GM10248 (cell line): ENCODE results near the gene DLG2.

Source experiments
- CTCF ChIA-PET: fragments of 300-600 bp; sonication (Branson Sonifier 250); formaldehyde crosslinking; extraction: SDS; loops from one replicate; lab custom pipeline; 2021; ENCODE audit warnings: antibody characterized with exemption; lab: Yijun Ruan, JAX
- POLR2A ChIA-PET: fragments of 350-650 bp; sonication (Branson Sonifier 250); formaldehyde crosslinking; extraction: SDS; loops from one replicate; lab custom pipeline; 2020; ENCODE audit warnings: antibody characterized with exemption; lab: Yijun Ruan, JAX
- DNase-seq: peaks from one replicate; pipeline ENCODE4 v3.0.0; 2012; ENCODE audit errors: extremely low spot score
- CTCF ChIP-seq: IDR thresholded peaks from 2 replicates; pipeline ENCODE4 v1.5.1; 2012; ENCODE audit warnings: mild to moderate bottlenecking, low read depth; ENCODE audit errors: extremely low read depth, missing control alignments, control extremely low read depth

DLG2 gene

DNA sequence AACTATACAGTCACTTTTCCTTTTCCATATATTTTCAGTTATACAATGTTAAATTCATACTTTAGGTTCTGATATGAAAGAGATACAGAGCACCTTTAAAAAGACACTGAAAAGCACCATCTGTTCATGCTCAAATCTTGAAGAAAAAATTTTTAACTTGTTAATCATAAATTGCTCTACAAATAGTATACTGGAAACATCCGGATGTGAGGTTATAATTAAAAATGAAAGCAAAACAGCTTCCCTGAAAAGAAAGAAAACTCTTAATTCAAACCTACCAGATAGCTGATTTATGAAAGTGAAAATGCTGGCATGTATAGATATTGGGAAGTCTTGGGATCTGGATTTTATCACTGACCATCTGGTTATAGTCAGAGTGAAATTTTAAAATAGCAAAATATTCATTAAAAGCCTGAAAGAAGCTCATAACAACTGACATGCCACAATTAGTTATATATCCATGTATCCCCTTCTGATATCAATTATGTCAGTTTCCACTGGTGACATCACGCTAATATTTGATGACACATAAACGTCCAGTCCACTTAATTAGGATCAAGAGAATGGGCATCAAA is 740.0 kb downstream of the DLG2 start:
- CTCF ChIA-PET: interaction anchor here (1.4 kb wide), 1 partner anchor 22 kb away, joined by 4 read pairs; no protein-coding TSS in a partner anchor
- DNase-seq: no peak
- POLR2A ChIA-PET: no interaction called here
- TF ChIP-seq CTCF: no peak

GRCh38 chr11:84886344-84886743 is 740.8 kb downstream of the DLG2 start:
- TF ChIP-seq CTCF: no peak
- DNase-seq: no peak
- CTCF ChIA-PET: interaction anchor here (1.2 kb wide), 1 partner anchor 15 kb away, joined by 4 read pairs; no protein-coding TSS in a partner anchor
- POLR2A ChIA-PET: no interaction called here

- DNase-seq: no peak
- TF ChIP-seq CTCF: no peak
- ChIA-PET POLR2A (no interaction called here), CTCF (no interaction called here)
These were observed 742.3 kb downstream of the DLG2 start for GRCh38 chr11:84884836-84885235.

DNA sequence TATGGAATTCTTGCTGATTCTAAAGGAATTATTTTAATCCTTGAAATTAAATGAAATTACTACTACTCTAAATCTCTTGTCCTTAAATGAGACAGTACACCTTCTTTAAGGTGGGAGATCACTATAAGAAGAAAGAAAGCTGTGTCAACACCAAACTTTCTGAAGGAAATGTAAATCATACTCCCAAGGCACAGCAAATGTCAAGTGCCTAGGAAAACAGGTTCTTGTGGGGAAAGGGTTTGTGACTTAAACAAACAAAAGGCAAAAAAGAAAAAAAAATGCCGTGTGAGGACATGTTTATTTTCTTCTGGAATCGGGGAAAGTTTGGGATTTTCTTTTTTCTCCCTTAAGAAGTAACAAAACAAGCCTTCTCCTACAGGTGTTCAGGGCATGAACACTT is 745.1 kb downstream of the DLG2 start:
- CTCF ChIA-PET: no interaction called here
- POLR2A ChIA-PET: no interaction called here
- no peak for TF ChIP-seq CTCF

GRCh38 chr11:84871116-84871515 is 756.0 kb downstream of the DLG2 start:
- TF ChIP-seq CTCF: no peak
- ChIA-PET CTCF (interaction anchor here (1.0 to 1.7 kb wide), 2 partner anchors 15 to 16 kb away, joined by 3 to 4 read pairs; no protein-coding TSS in a partner anchor), POLR2A (no interaction called here)
- DNase-seq: no peak

More for the DNA sequence above, 745.1 kb downstream of the DLG2 start:
- no peak for DNase-seq

GRCh38 chr11:84870486-84870885 is 756.7 kb downstream of the DLG2 start:
- TF ChIP-seq CTCF: no peak
- CTCF ChIA-PET: interaction anchor here (1.0 to 1.7 kb wide), 2 partner anchors 15 kb away, joined by 3 to 4 read pairs; no protein-coding TSS in a partner anchor
- DNase-seq: no peak
- POLR2A ChIA-PET: no interaction called here
